ENCODE data around the gene CST7. TPM values are rescaled to one million over a fixed set of nuclear protein-coding genes. Genes with fewer than 3 reads are reported as not detected.

CST7 gene
- total and polyA plus RNA-seq, 3 donors from 2014 or later, result 0.56 to 4.1 TPM; not detected in 1

DNA sequence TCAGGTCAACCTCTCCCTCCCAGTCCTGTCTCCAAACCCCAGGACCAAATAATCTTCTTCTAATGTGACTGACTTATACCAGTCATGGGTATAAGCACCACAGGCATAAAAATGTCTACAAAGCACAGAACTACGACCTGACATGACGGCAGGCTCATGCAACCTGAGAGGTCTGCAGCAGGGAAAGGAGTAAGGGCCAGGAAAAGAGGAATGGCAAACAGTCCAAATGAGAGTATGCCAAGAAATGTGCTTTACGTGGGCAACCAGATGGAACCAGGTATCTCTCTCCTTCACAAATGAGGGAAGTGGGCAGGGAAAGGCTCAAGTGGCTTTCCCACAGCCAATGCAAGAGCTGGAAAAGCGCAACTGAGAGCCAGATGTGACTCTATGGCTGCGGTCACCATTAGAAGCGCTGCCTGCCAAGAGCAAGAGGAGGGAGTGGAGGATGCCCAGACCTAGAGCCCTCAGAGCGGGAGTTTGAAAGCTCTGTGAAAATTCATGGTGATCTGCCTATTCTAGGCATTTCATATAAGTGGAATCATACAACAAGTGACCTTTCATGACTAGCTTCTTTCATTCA, 37.5 kb downstream of the CST7 start:
- Histone ChIP-seq H3K4me3 (no peak overlapping the region), H3K9me3 (no peaks in the 10 kb centered on the region), H3K27me3 (no peaks in the 10 kb centered on the region), H3K36me3 (ENCODE audit: low read depth, missing control alignments) (no peaks in the 10 kb centered on the region), H3K27ac (peak overlapping the region; percentile 25 to 46), H3K4me1 (peaks cover 45% of the 10 kb centered on the region)
- no peak for DNase-seq
- TF ChIP-seq POLR2A (IDR thresholded peaks at IDR 0.05), result no peak
- TF ChIP-seq, protein P1, sequence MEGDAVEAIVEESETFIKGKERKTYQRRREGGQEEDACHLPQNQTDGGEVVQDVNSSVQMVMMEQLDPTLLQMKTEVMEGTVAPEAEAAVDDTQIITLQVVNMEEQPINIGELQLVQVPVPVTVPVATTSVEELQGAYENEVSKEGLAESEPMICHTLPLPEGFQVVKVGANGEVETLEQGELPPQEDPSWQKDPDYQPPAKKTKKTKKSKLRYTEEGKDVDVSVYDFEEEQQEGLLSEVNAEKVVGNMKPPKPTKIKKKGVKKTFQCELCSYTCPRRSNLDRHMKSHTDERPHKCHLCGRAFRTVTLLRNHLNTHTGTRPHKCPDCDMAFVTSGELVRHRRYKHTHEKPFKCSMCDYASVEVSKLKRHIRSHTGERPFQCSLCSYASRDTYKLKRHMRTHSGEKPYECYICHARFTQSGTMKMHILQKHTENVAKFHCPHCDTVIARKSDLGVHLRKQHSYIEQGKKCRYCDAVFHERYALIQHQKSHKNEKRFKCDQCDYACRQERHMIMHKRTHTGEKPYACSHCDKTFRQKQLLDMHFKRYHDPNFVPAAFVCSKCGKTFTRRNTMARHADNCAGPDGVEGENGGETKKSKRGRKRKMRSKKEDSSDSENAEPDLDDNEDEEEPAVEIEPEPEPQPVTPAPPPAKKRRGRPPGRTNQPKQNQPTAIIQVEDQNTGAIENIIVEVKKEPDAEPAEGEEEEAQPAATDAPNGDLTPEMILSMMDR (IDR thresholded peaks at IDR 0.05), result no peak
- 89 to 90% methylated on average over 7 of the region's 7 CpGs for WGBS, 2 donors
- intact Hi-C loops (cut with DNase I; ENCODE audit: low total_unique reads), result no loop called here

DNA sequence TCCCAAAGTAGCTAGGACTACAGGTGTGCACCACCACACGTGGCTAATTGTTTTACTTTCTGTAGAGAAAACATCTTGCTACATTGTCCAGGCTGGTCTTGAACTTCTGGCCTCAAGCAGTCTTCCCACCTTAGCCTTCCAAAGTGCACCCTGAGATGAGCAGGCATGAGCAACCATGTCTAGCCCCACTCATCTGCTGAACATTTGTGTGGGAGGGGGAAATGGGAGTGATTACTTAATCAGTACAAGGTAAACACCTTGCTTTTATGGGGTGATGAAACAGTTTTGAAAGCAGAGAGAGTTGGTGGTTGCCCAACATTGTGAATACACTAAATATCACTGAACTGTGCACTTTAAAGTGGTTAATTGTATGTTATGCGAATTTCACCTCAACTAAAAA, 38.2 kb downstream of the CST7 start:
- Histone ChIP-seq H3K36me3 (ENCODE audit: low read depth, missing control alignments) (no peaks in the 10 kb centered on the region), H3K9me3 (no peaks in the 10 kb centered on the region), H3K27me3 (no peaks in the 10 kb centered on the region), H3K4me3 (no peak overlapping the region), H3K4me1 (peaks cover 40% of the 10 kb centered on the region), H3K27ac (no peak overlapping the region)
- TF ChIP-seq, protein P1 (IDR thresholded peaks at IDR 0.05), result no peak
- TF ChIP-seq POLR2A (IDR thresholded peaks at IDR 0.05), result no peak
- no peak for DNase-seq
- intact Hi-C loops (cut with DNase I; ENCODE audit: low total_unique reads), result no loop called here
- WGBS, 2 donors, result 84 to 89% methylated on average over 2 of the region's 2 CpGs

DNA sequence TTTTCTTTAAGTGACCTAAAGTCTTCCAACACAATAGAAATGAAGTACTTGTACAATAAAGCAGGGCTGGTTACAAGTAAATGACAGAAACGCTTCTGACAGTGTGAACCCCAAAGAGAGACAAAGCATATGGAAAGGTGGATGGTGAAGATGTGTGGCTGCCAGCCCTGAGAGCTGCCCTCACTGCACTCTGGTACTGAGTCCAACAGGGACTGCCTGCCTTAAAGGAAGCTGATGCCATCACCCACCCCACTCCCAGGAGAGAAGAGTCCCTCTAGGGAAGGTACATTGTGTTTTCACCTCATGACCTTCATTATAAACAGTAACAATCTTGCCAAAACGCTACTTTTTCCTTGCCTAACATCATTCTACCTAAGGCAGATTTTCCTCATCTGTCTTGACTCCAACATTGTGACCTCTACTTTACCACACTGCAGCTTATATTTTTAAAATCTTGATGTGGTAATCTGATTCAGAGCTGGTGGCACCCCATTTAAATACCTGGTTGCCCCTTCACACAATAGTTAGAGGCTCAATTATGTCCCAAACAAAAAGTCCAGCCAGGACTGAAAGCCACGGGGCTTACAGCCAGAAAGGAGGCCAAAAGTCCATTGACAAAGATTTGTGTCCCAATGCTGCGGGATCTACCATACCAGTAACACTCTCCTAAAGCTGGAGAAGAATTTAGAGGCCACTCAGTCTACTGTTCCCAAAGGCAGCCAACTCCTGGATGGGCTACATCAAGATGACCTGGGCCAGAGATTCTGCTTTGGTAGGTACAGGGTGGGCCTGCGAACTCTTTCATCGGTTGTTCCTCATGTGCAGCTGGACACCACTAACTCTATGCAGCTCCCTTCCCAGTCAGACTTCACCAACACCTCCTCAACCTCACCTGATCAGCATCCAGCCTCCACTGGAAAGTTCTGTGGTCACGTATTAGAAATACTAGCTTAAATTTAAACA, 39.1 kb downstream of the CST7 start:
- DNase-seq, result no peak
- H3K4me1 ChIP-seq, result peaks cover 33% of the 10 kb centered on the region
- no peaks in the 10 kb centered on the region for H3K36me3 ChIP-seq (ENCODE audit: low read depth, missing control alignments)
- no peaks in the 10 kb centered on the region for H3K9me3 ChIP-seq
- H3K4me3 ChIP-seq, result no peak overlapping the region
- no peak for TF ChIP-seq POLR2A (IDR thresholded peaks at IDR 0.05)
- H3K27me3 ChIP-seq, result no peaks in the 10 kb centered on the region
- intact Hi-C loops (cut with DNase I; ENCODE audit: low total_unique reads), result no loop called here
- WGBS, 2 donors, result 81 to 92% methylated on average over 7 of the region's 7 CpGs
- no peak overlapping the region for H3K27ac ChIP-seq

DNA sequence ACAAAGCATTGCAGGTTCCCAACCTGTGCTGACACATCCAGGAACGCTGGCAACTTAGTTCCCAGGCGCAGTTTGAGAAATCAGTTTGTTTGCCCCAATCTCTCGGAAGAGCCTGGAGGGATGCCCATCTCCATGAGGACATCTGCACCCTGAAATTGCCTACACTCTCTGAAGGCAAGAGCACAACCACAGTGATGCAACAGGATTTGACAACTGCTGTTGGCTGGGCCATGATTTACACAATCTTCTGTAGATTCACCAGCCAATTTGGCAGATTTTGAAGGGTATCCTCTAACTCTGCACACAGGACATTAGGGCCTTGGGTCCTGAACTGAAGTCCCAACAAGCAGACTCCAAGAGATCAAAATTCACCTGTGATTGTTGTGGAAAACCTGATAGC, 40.1 kb downstream of the CST7 start:
- TF ChIP-seq, protein P1 (IDR thresholded peaks at IDR 0.05), result no peak
- TF ChIP-seq POLR2A (IDR thresholded peaks at IDR 0.05), result no peak
- Histone ChIP-seq H3K9me3 (no peaks in the 10 kb centered on the region), H3K27ac (no peak overlapping the region), H3K27me3 (no peaks in the 10 kb centered on the region), H3K4me1 (peaks cover 36% of the 10 kb centered on the region), H3K36me3 (ENCODE audit: low read depth, missing control alignments) (no peaks in the 10 kb centered on the region), H3K4me3 (no peak overlapping the region)
- intact Hi-C loops (cut with DNase I; ENCODE audit: low total_unique reads), result no loop called here
- 73 to 86% methylated on average over 3 of the region's 3 CpGs for WGBS, 2 donors
- DNase-seq, result no peak

DNA sequence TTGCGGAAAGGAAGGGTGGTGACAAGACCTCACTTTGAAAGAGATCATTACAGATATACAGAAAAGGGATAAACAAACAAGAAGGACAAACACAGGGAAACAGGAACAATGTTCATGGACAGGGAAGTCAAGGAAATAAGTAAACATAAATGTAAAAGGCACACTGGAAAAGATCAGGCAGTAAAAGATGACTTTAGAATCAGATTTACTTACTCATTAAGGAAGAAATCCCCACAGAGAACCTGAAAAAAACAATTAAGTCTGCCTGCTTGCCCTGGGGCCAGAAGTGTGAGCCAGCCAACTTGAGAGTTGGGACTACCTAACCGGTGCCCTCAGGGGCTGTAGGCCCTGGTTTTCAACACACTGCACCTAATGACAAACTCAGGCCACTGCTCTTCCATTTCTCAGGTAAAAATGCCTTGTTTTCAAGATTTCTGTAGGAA, 41.8 kb downstream of the CST7 start:
- no peak for DNase-seq
- Histone ChIP-seq H3K9me3 (no peaks in the 10 kb centered on the region), H3K36me3 (ENCODE audit: low read depth, missing control alignments) (no peaks in the 10 kb centered on the region), H3K27me3 (no peaks in the 10 kb centered on the region), H3K4me3 (no peak overlapping the region), H3K4me1 (peaks cover 40% of the 10 kb centered on the region), H3K27ac (no peak overlapping the region)
- intact Hi-C loops (cut with DNase I; ENCODE audit: low total_unique reads), result no loop called here
- WGBS, 2 donors, result 79 to 90% methylated on average over 2 of the region's 2 CpGs
- TF ChIP-seq, protein P1 (IDR thresholded peaks at IDR 0.05), result no peak
- TF ChIP-seq POLR2A (IDR thresholded peaks at IDR 0.05), result no peak

All from testis (tissue), 3 donors.